ENCODE data around the gene EGLN1. TPM values are rescaled to one million over a fixed set of nuclear protein-coding genes. Genes with fewer than 3 reads are reported as not detected.

EGLN1 gene
- total RNA-seq, 3 donors from 2014 or later (not counting 1 experiment from before 2014, with no cell fraction given), result 14.2 to 27.5 (median 24.5) TPM

DNA sequence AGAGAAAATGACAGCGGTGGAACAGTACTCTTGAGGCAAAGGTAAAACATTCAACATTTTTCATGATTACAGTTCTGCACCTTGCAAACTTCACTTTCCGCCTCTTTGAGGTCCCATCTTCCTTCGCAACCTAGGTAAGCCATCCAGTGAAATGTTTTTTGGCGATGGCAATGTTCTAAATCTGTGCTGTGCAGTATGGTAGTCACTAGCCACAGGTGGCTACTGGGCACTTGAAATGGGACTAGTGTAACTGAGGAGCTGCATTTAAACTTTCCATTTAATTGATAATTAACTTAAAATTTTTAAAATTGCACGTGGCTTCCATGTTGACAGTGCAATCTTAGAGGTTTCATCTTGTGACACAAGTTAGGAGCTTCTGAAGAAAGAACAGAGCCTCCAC, 97.4 kb downstream of the EGLN1 start:
- H3K36me3 Mint-ChIP-seq, result no peaks in the 10 kb centered on the region
- ATAC-seq (no peak), DNase-seq (no peak)
- TF ChIP-seq, protein P1, sequence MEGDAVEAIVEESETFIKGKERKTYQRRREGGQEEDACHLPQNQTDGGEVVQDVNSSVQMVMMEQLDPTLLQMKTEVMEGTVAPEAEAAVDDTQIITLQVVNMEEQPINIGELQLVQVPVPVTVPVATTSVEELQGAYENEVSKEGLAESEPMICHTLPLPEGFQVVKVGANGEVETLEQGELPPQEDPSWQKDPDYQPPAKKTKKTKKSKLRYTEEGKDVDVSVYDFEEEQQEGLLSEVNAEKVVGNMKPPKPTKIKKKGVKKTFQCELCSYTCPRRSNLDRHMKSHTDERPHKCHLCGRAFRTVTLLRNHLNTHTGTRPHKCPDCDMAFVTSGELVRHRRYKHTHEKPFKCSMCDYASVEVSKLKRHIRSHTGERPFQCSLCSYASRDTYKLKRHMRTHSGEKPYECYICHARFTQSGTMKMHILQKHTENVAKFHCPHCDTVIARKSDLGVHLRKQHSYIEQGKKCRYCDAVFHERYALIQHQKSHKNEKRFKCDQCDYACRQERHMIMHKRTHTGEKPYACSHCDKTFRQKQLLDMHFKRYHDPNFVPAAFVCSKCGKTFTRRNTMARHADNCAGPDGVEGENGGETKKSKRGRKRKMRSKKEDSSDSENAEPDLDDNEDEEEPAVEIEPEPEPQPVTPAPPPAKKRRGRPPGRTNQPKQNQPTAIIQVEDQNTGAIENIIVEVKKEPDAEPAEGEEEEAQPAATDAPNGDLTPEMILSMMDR (IDR thresholded peaks at IDR 0.05), result no peak
- no peak overlapping the region for H3K27ac ChIP-seq (ENCODE audit: low read length)
- H3K27ac Mint-ChIP-seq, result no peak overlapping the region
- H3K27me3 Mint-ChIP-seq (ENCODE audit: low read depth in 2 of 2), result no peaks in the 10 kb centered on the region
- H3K4me3 ChIP-seq (ENCODE audit: low read length), result no peak overlapping the region
- H3K9me3 Mint-ChIP-seq, result no peaks in the 10 kb centered on the region
- H3K27me3 ChIP-seq (ENCODE audit: control insufficient read depth, insufficient read depth, low read length), result no peaks in the 10 kb centered on the region
- no peaks in the 10 kb centered on the region for H3K36me3 ChIP-seq (ENCODE audit: control insufficient read depth, insufficient read depth, low read length)
- no peak overlapping the region for H3K4me3 Mint-ChIP-seq
- intact Hi-C loops (cut with micrococcal nuclease), result no loop called here
- peaks cover 8 to 9% of the 10 kb centered on the region in 2 donors for H3K4me1 Mint-ChIP-seq
- 86% methylated on average over 4 of the region's 5 CpGs for WGBS (ENCODE audit: insufficient coverage)
- H3K9me3 ChIP-seq (ENCODE audit: control insufficient read depth, insufficient read depth, low read length), result no peaks in the 10 kb centered on the region
- H3K4me1 ChIP-seq (ENCODE audit: control insufficient read depth, insufficient read depth, low read length), result no peaks in the 10 kb centered on the region

DNA sequence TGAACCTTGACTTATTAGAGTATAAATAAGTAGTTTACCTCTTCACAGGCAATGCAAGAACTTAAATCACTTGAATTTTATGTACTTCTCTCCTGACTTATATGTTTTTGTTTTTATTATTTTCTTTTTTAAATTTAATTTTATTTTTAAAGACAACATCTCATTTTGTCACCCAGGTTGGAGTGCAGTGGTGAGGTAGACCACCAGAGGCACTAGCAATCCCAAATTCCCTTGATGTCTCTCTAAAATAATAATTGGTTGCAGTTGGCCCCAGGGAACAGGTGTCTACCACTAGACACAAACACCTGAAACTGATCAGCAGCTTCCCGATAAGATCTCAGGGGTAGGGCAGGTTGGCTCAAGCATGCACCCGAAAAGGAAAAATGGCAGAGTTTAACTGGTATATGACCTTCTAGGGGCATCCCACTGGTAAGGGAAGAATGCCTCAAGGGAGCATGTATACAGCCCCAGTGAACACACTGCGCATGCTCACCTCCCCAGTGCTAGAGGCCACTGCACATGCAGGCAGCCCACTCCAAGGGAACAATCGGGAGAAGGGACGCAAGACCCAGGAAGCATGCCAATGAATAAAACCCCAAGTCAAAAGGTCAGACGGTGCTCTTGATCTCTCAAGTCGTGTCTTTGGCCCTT, 99.1 kb downstream of the EGLN1 start:
- Histone ChIP-seq H3K27ac (ENCODE audit: low read length) (no peak overlapping the region), H3K9me3 (ENCODE audit: control insufficient read depth, insufficient read depth, low read length) (no peaks in the 10 kb centered on the region), H3K4me3 (ENCODE audit: low read length) (no peak overlapping the region), H3K4me1 (ENCODE audit: control insufficient read depth, insufficient read depth, low read length) (no peaks in the 10 kb centered on the region), H3K36me3 (ENCODE audit: control insufficient read depth, insufficient read depth, low read length) (no peaks in the 10 kb centered on the region), H3K27me3 (ENCODE audit: control insufficient read depth, insufficient read depth, low read length) (no peaks in the 10 kb centered on the region)
- Mint-ChIP-seq H3K27ac (no peak overlapping the region), H3K36me3 (no peaks in the 10 kb centered on the region), H3K4me1 (no peaks in the 10 kb centered on the region), H3K4me3 (no peak overlapping the region), H3K27me3 (ENCODE audit: low read depth in 2 of 2) (no peaks in the 10 kb centered on the region), H3K9me3 (no peaks in the 10 kb centered on the region)
- intact Hi-C loops (cut with micrococcal nuclease), result no loop called here
- TF ChIP-seq, protein P1 (IDR thresholded peaks at IDR 0.05), result no peak
- no peak for DNase-seq
- 88% methylated on average over 7 of the region's 7 CpGs for WGBS (ENCODE audit: insufficient coverage)
- ATAC-seq, result no peak

DNA sequence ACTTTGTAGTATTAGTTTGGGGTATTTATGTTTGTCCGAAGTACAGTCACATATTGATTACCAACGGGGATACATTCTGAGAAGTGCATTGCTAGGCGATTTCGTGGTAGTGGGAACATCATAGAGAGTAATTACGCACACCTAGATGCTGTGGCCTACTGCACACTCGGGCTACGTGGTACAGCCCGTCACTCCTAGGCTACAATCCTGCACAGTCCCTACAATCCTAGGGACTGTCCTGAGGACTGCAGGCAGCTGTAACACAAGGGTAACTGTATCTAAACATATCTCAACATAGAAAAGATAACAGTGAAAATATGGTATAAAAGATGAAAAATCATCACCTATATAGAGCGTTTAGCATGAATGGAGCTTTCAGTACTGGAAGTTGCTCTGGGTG, 103.0 kb downstream of the EGLN1 start:
- Mint-ChIP-seq H3K9me3 (no peaks in the 10 kb centered on the region), H3K27ac (no peak overlapping the region), H3K4me1 (peaks cover 0 to 5% of the 10 kb centered on the region in 2 donors), H3K27me3 (ENCODE audit: low read depth in 2 of 2) (peaks cover 0 to 6% of the 10 kb centered on the region in 2 donors), H3K4me3 (no peak overlapping the region), H3K36me3 (no peaks in the 10 kb centered on the region)
- intact Hi-C loops (cut with micrococcal nuclease), result no loop called here
- peak in 1 of 3 donors; percentile 23 for ATAC-seq
- DNase-seq, result no peak
- Histone ChIP-seq H3K4me1 (ENCODE audit: control insufficient read depth, insufficient read depth, low read length) (no peaks in the 10 kb centered on the region), H3K27me3 (ENCODE audit: control insufficient read depth, insufficient read depth, low read length) (no peaks in the 10 kb centered on the region), H3K27ac (ENCODE audit: low read length) (no peak overlapping the region), H3K9me3 (ENCODE audit: control insufficient read depth, insufficient read depth, low read length) (no peaks in the 10 kb centered on the region), H3K4me3 (ENCODE audit: low read length) (no peak overlapping the region), H3K36me3 (ENCODE audit: control insufficient read depth, insufficient read depth, low read length) (no peaks in the 10 kb centered on the region)
- TF ChIP-seq, protein P1 (IDR thresholded peaks at IDR 0.05), result no peak
- 91% methylated on average over 8 of the region's 9 CpGs for WGBS (ENCODE audit: insufficient coverage)

DNA sequence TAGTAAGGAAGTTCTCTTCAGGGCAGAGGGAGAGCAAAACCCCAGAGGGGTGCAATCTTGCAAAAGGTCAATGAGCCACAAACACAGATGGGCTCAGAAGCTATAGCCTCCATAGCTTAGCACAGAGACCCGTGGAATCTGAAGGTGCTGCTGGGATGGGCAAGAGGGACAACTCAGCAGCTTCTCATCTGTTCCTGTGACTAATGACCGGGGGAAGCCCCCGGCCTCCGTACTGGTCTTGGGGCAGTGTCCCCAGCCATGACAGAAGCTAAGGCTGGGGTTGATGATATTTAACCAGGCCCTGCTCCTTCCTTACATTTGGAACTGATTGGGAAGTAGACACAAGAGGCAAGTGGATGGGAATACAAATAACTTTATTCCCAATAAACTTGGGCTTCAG, 103.5 kb downstream of the EGLN1 start:
- no peaks in the 10 kb centered on the region for H3K27me3 ChIP-seq (ENCODE audit: control insufficient read depth, insufficient read depth, low read length)
- no peak overlapping the region for H3K27ac ChIP-seq (ENCODE audit: low read length)
- no peaks in the 10 kb centered on the region for H3K36me3 ChIP-seq (ENCODE audit: control insufficient read depth, insufficient read depth, low read length)
- ATAC-seq (no peak), DNase-seq (no peak)
- Mint-ChIP-seq H3K4me1 (peaks cover 0 to 5% of the 10 kb centered on the region in 2 donors), H3K27me3 (ENCODE audit: low read depth in 2 of 2) (peaks cover 0 to 6% of the 10 kb centered on the region in 2 donors), H3K27ac (no peak overlapping the region), H3K36me3 (no peaks in the 10 kb centered on the region), H3K4me3 (no peak overlapping the region), H3K9me3 (no peaks in the 10 kb centered on the region)
- intact Hi-C loops (cut with micrococcal nuclease), result no loop called here
- TF ChIP-seq, protein P1 (IDR thresholded peaks at IDR 0.05), result no peak
- H3K4me1 ChIP-seq (ENCODE audit: control insufficient read depth, insufficient read depth, low read length), result no peaks in the 10 kb centered on the region
- H3K9me3 ChIP-seq (ENCODE audit: control insufficient read depth, insufficient read depth, low read length), result no peaks in the 10 kb centered on the region
- no peak overlapping the region for H3K4me3 ChIP-seq (ENCODE audit: low read length)
- 96% methylated on average over 4 of the region's 4 CpGs for WGBS (ENCODE audit: insufficient coverage)
